PC-3 (cell line): Measurements from ENCODE around the gene SHROOM2. TPM values are rescaled to one million over a fixed set of nuclear protein-coding genes. Genes with fewer than 3 reads are reported as not detected.

Experiments used
- ATAC-seq: fragments of 200-7000 bp; cut with Tn5 transposase; 2 replicates; pipeline ENCODE4 v1.9.1; 2020; ENCODE audit warnings: mild to moderate bottlenecking, moderate library complexity
- BruUV-seq: library from RNA; stranded (reverse); fragments of 400-500 nt; replicated peaks from 2 replicates; lab custom pipeline; 2021; lab: Mats Ljungman, UMichigan
- CTCF ChIA-PET: fragments of 300-600 bp; sonication (Branson Sonifier 250); formaldehyde crosslinking; loops from one replicate; lab custom pipeline; 2022; ENCODE audit warnings: antibody characterized with exemption; lab: Charles Lee
- POLR2A ChIA-PET: fragments of 300-600 bp; sonication (Branson Sonifier 250); formaldehyde crosslinking; loops from one replicate; lab custom pipeline; 2022; ENCODE audit warnings: antibody characterized with exemption; ENCODE audit not compliant: unreplicated experiment; lab: Charles Lee
- DNase-seq: peaks from one replicate; pipeline ENCODE4 v3.0.0-alpha.2; 2015
- H2AFZ ChIP-seq: fragments of 300-600 bp; sonication (generic); 2 replicates; pipeline ENCODE4 v1.6.0; 2016; ENCODE audit warnings: antibody characterized with exemption, low read length
- H3F3A ChIP-seq: fragments of 300-600 bp; sonication (generic); one replicate; pipeline ENCODE4 v1.6.0; 2017; ENCODE audit warnings: antibody characterized with exemption, low read length, control low read depth, mild to moderate bottlenecking; ENCODE audit not compliant: unreplicated experiment
- H3K27ac ChIP-seq: fragments of 300-600 bp; sonication (generic); 2 replicates; pipeline ENCODE4 v1.5.1; 2016; ENCODE audit warnings: mild to moderate bottlenecking, low read length
- H3K27me3 ChIP-seq: fragments of 300-600 bp; sonication (generic); 2 replicates; pipeline ENCODE4 v1.6.1; 2016; ENCODE audit warnings: low read length, mixed read lengths
- H3K36me3 ChIP-seq: fragments of 300-600 bp; sonication (generic); 2 replicates; pipeline ENCODE4 v1.6.1; 2016; ENCODE audit warnings: low read depth, mixed run types, low read length, mixed read lengths
- H3K4me1 ChIP-seq: fragments of 300-600 bp; sonication (generic); 2 replicates; pipeline ENCODE4 v1.5.1; 2016; ENCODE audit warnings: low read length; ENCODE audit not compliant: insufficient read depth
- H3K4me2 ChIP-seq: fragments of 300-600 bp; sonication (generic); 2 replicates; pipeline ENCODE4 v1.6.0; 2016; ENCODE audit warnings: low read length
- H3K4me3 ChIP-seq: fragments of 300-600 bp; sonication (generic); 2 replicates; pipeline ENCODE4 v1.5.1; 2016; ENCODE audit warnings: mild to moderate bottlenecking, low read length, mixed read lengths
- H3K79me2 ChIP-seq: fragments of 300-600 bp; sonication (generic); 2 replicates; pipeline ENCODE4 v1.6.1; 2017; ENCODE audit warnings: low read length, mixed read lengths
- H3K9ac ChIP-seq: fragments of 300-600 bp; sonication (generic); 2 replicates; pipeline ENCODE4 v1.6.0; 2016; ENCODE audit warnings: mild to moderate bottlenecking, low read length
- H3K9me2 ChIP-seq: fragments of 300-600 bp; sonication (generic); replicated peaks from 2 replicates; pipeline ENCODE4 v1.6.1; 2016; ENCODE audit warnings: mixed run types, low read length, mixed read lengths
- H3K9me3 ChIP-seq: fragments of 300-600 bp; sonication (generic); 2 replicates; pipeline ENCODE4 v1.6.1; 2016; ENCODE audit warnings: low read length, mixed read lengths
- H4K20me1 ChIP-seq: fragments of 300-600 bp; sonication (generic); 2 replicates; pipeline ENCODE4 v1.6.1; 2016; ENCODE audit warnings: low read length, mixed read lengths
- EZH2 ChIP-seq: fragments of 300-600 bp; sonication (generic); IDR thresholded peaks from one replicate; pipeline ENCODE4 v1.6.1; 2017; ENCODE audit warnings: antibody characterized with exemption, mild to moderate bottlenecking, low read length; ENCODE audit not compliant: unreplicated experiment
- EZH2phosphoT487 ChIP-seq: fragments of 300-600 bp; sonication (generic); IDR thresholded peaks from 2 replicates; pipeline ENCODE4 v1.6.1; 2018; ENCODE audit warnings: mild to moderate bottlenecking, antibody characterized with exemption, low read length, borderline replicate concordance
- intact Hi-C: fragments of 100-400 bp; cut with micrococcal nuclease; formaldehyde crosslinking; loops from 2 replicates; pipeline ENCODE4 v1.9.0; 2023
- total RNA-seq: library from RNA; depleted of rRNA; stranded (reverse); fragments of >200 nt; gene quantifications from 2 replicates; pipeline ENCODE4 v1.2.3, GENCODE V29; 2014
- TF ChIP-seq, protein P1 (sequence below): fragments of 300-600 bp; sonication (generic); conservative IDR thresholded peaks from 2 replicates; pipeline ENCODE4 v1.5.1; 2017; ENCODE audit warnings: antibody characterized with exemption, low read depth, mild to moderate bottlenecking, low read length

SHROOM2 gene
- total RNA-seq, 1 experiment from 2014 or later = 6.5 TPM

DNA sequence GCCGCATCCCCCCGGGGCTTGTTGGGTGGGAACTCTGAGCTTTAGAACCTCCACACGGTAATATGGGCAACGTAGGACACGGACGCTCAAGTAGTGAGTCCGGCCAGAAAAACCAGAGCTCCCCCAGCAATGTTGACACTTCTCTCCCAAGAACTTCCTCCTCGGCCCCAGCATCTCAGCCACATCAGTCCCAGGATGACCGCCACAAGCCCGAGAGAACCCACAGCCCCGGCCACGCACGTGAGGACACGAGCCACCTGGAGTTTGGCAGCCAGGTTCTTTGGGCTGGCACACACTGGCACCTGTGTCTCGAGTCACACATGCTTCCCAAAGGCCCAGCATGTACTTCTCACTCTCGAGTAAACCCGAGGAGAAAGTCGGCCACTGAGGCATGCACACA lies 197.2 kb downstream of the SHROOM2 start:
- no peaks in the 10 kb centered on the region for H3K36me3 ChIP-seq
- H4K20me1 ChIP-seq = no peaks in the 10 kb centered on the region
- no peaks in the 10 kb centered on the region for H3K9me3 ChIP-seq
- H3K27me3 ChIP-seq = no peaks in the 10 kb centered on the region
- ChIA-PET CTCF (no interaction called here), POLR2A (no interaction called here)
- H3K9me2 ChIP-seq = no peaks in the 10 kb centered on the region
- no peaks in the 10 kb centered on the region for H3F3A ChIP-seq
- no peaks in the 10 kb centered on the region for H3K4me1 ChIP-seq
- no peak for DNase-seq
- no peaks in the 10 kb centered on the region for H3K79me2 ChIP-seq
- no peak overlapping the region for H3K9ac ChIP-seq
- TF ChIP-seq EZH2 (no peak), EZH2phosphoT487 (no peak)
- TF ChIP-seq, protein P1, sequence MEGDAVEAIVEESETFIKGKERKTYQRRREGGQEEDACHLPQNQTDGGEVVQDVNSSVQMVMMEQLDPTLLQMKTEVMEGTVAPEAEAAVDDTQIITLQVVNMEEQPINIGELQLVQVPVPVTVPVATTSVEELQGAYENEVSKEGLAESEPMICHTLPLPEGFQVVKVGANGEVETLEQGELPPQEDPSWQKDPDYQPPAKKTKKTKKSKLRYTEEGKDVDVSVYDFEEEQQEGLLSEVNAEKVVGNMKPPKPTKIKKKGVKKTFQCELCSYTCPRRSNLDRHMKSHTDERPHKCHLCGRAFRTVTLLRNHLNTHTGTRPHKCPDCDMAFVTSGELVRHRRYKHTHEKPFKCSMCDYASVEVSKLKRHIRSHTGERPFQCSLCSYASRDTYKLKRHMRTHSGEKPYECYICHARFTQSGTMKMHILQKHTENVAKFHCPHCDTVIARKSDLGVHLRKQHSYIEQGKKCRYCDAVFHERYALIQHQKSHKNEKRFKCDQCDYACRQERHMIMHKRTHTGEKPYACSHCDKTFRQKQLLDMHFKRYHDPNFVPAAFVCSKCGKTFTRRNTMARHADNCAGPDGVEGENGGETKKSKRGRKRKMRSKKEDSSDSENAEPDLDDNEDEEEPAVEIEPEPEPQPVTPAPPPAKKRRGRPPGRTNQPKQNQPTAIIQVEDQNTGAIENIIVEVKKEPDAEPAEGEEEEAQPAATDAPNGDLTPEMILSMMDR = no peak
- intact Hi-C loops = no loop called here
- BruUV-seq = no TSS peak
- H3K27ac ChIP-seq = no peak overlapping the region
- H3K4me2 ChIP-seq = no peak overlapping the region
- no peak for ATAC-seq
- H3K4me3 ChIP-seq = no peak overlapping the region
- no peak overlapping the region for H2AFZ ChIP-seq

DNA sequence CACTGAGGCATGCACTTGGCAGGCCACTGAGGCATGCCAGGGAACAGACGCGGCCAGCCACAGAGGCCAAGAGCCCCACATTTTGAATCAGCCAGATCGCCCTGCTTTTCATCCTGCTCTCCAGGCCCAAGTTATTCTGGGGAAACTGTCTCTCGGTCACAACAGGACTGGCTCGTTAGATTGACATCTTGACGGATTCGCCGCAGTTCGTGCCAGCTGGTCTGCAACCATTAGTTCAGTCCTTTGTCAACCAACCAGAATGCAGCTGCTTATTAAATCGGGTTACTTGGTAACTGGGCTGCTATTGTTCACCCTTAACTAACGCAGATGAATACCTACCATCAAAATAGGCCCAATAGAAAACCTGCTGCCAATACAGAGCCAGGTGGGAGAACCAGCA lies 197.6 kb downstream of the SHROOM2 start:
- no peak overlapping the region for H3K4me3 ChIP-seq
- H3K36me3 ChIP-seq = no peaks in the 10 kb centered on the region
- no peak overlapping the region for H3K27ac ChIP-seq
- no peaks in the 10 kb centered on the region for H3K79me2 ChIP-seq
- POLR2A ChIA-PET = no interaction called here
- BruUV-seq = no TSS peak
- intact Hi-C loops = no loop called here
- H4K20me1 ChIP-seq = no peaks in the 10 kb centered on the region
- DNase-seq = no peak
- H3K27me3 ChIP-seq = no peaks in the 10 kb centered on the region
- CTCF ChIA-PET = no interaction called here
- H2AFZ ChIP-seq = no peak overlapping the region
- no peaks in the 10 kb centered on the region for H3K4me1 ChIP-seq
- no peaks in the 10 kb centered on the region for H3F3A ChIP-seq
- no peak overlapping the region for H3K9ac ChIP-seq
- H3K4me2 ChIP-seq = no peak overlapping the region
- no peaks in the 10 kb centered on the region for H3K9me2 ChIP-seq
- ATAC-seq = no peak
- H3K9me3 ChIP-seq = no peaks in the 10 kb centered on the region
- TF ChIP-seq EZH2 = no peak
- TF ChIP-seq EZH2phosphoT487 = no peak
- TF ChIP-seq, protein P1 = no peak

DNA sequence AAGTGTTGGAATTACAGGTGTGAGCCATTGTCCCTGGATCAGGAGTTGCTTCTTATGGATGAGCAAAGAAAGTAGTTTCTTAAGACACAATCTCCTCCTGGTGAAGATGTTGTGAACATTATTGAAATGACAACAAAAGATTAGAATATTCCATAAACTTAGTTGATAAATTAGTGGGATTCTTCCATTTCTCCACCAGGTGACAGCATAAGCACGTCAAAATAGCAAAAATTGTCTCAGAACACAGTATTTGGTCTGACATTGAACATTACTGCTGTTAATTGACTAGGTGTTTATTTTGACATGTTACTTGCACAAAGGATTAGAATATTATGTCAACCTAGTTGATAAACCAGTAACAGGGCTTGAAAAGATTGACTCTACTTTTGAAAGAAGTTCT lies 202.5 kb downstream of the SHROOM2 start:
- Histone ChIP-seq H3K4me3 (no peak overlapping the region), H3K79me2 (no peaks in the 10 kb centered on the region), H3K9ac (no peak overlapping the region), H3K36me3 (no peaks in the 10 kb centered on the region), H3K27ac (no peak overlapping the region), H3K9me3 (no peaks in the 10 kb centered on the region), H3K4me1 (no peaks in the 10 kb centered on the region), H2AFZ (no peak overlapping the region), H4K20me1 (no peaks in the 10 kb centered on the region), H3K9me2 (no peaks in the 10 kb centered on the region), H3K27me3 (no peaks in the 10 kb centered on the region), H3K4me2 (no peak overlapping the region), H3F3A (no peaks in the 10 kb centered on the region)
- CTCF ChIA-PET = interaction anchor here (0.7 kb wide), 1 partner anchor 29 kb away, joined by 4 read pairs; no protein-coding TSS in a partner anchor
- no TSS peak for BruUV-seq
- intact Hi-C loops = loop anchor here (1.0 to 5.0 kb wide), 2 partner anchors 101 to 131 kb away; no protein-coding TSS in a partner anchor
- TF ChIP-seq EZH2phosphoT487 (no peak), EZH2 (no peak)
- TF ChIP-seq, protein P1 = peak; percentile 74
- POLR2A ChIA-PET = no interaction called here
- peak; percentile 59 for DNase-seq
- peak; percentile 24; the same call in 1 of the 2 replicates for ATAC-seq
